NB4 (cell line): Measurements from ENCODE around the gene TNFAIP8.

ENCODE experiments used
- DNase-seq: peaks from one replicate; pipeline ENCODE4 v3.0.0; 2010; ENCODE audit warnings: low read depth
- H3K4me3 ChIP-seq: one replicate; pipeline ENCODE4 v1.5.1; 2011; ENCODE audit warnings: mild to moderate bottlenecking, low read depth, low read length, moderate library complexity
- CTCF ChIP-seq: IDR thresholded peaks from one replicate; pipeline ENCODE4 v1.5.1; 2012; ENCODE audit warnings: low read depth, low read length
- MAX ChIP-seq: IDR thresholded peaks from 2 replicates; pipeline ENCODE4 v1.6.1; 2011; ENCODE audit warnings: low read depth, low read length
- MYC ChIP-seq: IDR thresholded peaks from 2 replicates; pipeline ENCODE4 v1.6.1; 2011; ENCODE audit warnings: low read depth, low read length
- POLR2A ChIP-seq: IDR thresholded peaks from 2 replicates; pipeline ENCODE4 v1.6.1; 2011; ENCODE audit warnings: mild to moderate bottlenecking; ENCODE audit not compliant: insufficient read length; ENCODE audit errors: extremely low read depth

The TNFAIP8 gene

GRCh38 chr5:119323601-119324000 is 32.2 kb upstream of the TNFAIP8 start:
- no peak overlapping the region for H3K4me3 ChIP-seq
- DNase-seq: no peak
- TF ChIP-seq MYC: no peak
- no peak for TF ChIP-seq POLR2A
- TF ChIP-seq CTCF: no peak
- TF ChIP-seq MAX: no peak

DNA sequence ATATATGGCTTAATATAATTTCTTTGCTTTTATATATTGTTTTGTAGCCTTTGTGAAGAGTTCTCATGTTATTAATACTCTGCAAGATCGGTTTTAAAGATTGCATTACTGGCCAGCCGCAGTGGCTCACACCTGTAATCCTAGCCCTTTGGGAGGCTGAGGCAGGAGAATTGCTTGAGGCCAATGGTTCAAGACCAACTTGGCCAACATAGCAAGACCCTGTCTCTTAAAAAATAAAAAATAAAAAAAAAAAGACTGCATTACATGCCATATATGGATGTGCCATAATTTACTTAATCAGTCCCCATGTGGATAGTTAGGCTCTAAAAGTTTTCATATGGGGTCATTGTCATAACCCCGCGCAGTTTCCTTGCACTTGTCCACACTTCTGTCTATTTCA is 31.0 kb upstream of the TNFAIP8 start:
- H3K4me3 ChIP-seq: no peak overlapping the region
- TF ChIP-seq MAX (no peak), CTCF (no peak), POLR2A (no peak), MYC (no peak)
- DNase-seq: no peak

DNA sequence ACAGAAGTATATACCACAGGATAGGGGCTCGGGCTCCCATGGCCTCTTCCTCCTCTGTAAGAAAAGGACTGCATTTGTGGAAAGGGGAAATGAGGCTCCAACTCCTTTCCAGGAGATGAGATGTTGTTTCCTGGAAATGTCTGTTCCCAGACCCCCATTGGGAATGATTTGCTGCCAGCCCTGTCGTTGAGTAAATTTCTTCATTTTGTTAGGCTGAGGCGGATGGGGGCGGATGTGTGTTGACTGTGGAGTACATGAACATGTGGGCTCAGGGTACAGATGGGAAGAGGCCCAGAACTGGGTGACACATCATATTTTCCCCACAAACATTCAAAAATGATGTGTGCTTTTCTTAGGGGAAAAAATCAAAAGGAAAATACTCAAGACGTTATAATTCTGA is 28.8 kb upstream of the TNFAIP8 start:
- TF ChIP-seq MAX (no peak), MYC (no peak), CTCF (no peak), POLR2A (no peak)
- H3K4me3 ChIP-seq: no peak overlapping the region
- DNase-seq: no peak

- DNase-seq: no peak
- TF ChIP-seq MAX (no peak), MYC (no peak), CTCF (no peak), POLR2A (no peak)
- no peak overlapping the region for H3K4me3 ChIP-seq
Measured at GRCh38 chr5:119328753-119329602, 26.8 kb upstream of the TNFAIP8 start.

DNA sequence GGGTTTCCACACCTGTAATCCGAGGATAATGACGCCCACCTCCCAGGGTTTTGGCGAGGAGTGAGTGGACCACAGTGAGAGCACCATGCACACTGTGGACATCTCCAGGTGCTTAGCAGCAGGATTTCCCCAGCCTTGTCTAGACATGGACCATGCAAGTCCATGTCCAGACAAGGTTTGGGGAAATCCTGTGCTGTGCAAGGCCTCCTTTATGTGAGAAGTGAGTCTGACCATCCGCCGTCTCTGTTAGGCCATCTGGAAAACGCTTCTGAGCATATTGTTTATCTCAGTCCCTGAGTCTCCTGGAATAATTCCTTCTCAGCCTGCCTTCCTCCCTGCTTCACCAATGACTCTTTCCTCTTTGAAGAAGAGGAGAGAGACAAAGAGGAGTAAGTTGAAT is 26.2 kb upstream of the TNFAIP8 start:
- H3K4me3 ChIP-seq: no peak overlapping the region
- DNase-seq: no peak
- no peak for TF ChIP-seq CTCF
- no peak for TF ChIP-seq MAX
- TF ChIP-seq MYC: no peak
- TF ChIP-seq POLR2A: no peak
